Keratinocyte (primary cell): Measurements from ENCODE around the gene ANO8. TPM values are rescaled to one million over a fixed set of nuclear protein-coding genes. Genes with fewer than 3 reads are reported as not detected.

Experiments used
- DNase-seq: peaks from one replicate; pipeline ENCODE4 v3.0.0-alpha.2; 2011; ENCODE audit warnings: low read depth, missing footprints, low spot score
- FAIRE-seq: peaks from 2 replicates; lab custom pipeline; 2011; peaks lifted over from hg19 to GRCh38; lab: Jason Lieb, UNC
- H2AFZ ChIP-seq: 2 replicates; pipeline ENCODE4 v1.6.0; 2012; ENCODE audit warnings: low read length, control low read depth, inconsistent platforms; ENCODE audit not compliant: control insufficient read depth
- H3K27ac ChIP-seq: 2 replicates; pipeline ENCODE4 v1.5.1; 2011; ENCODE audit warnings: low read length; ENCODE audit not compliant: control insufficient read depth, insufficient read depth
- H3K27me3 ChIP-seq: 3 replicates; pipeline ENCODE4 v1.6.0; 2011; ENCODE audit warnings: low read length; ENCODE audit not compliant: control insufficient read depth, insufficient read depth; ENCODE audit errors: extremely low read depth
- H3K36me3 ChIP-seq, 2 experiments: 2 replicates in 1 of 2; 3 replicates in 1 of 2; pipeline ENCODE4 v1.5.1; 2011; ENCODE audit warnings: low read length in 2 of 2, mild to moderate bottlenecking in 1 of 2; ENCODE audit not compliant: control insufficient read depth in 2 of 2, insufficient read depth in 2 of 2; ENCODE audit errors: extremely low read depth in 1 of 2
- H3K4me1 ChIP-seq: 3 replicates; pipeline ENCODE4 v1.5.1; 2011; ENCODE audit warnings: low read length; ENCODE audit not compliant: control insufficient read depth, insufficient read depth; ENCODE audit errors: extremely low read depth
- H3K4me2 ChIP-seq: 3 replicates; pipeline ENCODE4 v1.6.0; 2011; ENCODE audit warnings: low read depth, low read length; ENCODE audit not compliant: control insufficient read depth, insufficient read depth; ENCODE audit errors: extremely low read depth
- H3K4me3 ChIP-seq, 3 experiments: fragments of 200-600 bp in 1 of 3; sonication (generic) in 1 of 3; 2 replicates in 2 of 3; 3 replicates in 1 of 3; pipeline ENCODE4 v1.5.1; 2011 to 2016; ENCODE audit warnings: low read length in 3 of 3, mild to moderate bottlenecking in 3 of 3, control low read depth in 2 of 3, inconsistent platforms in 1 of 3, low read depth in 1 of 3, mixed read lengths in 1 of 3, mixed run types in 1 of 3, moderate library complexity in 1 of 3; ENCODE audit not compliant: control insufficient read depth in 2 of 3, insufficient read depth in 2 of 3; ENCODE audit errors: extremely low read depth in 1 of 3
- H3K79me2 ChIP-seq: 2 replicates; pipeline ENCODE4 v1.6.0; 2012; ENCODE audit warnings: low read length; ENCODE audit not compliant: control insufficient read depth, insufficient read depth
- H3K9ac ChIP-seq: 3 replicates; pipeline ENCODE4 v1.6.0; 2011; ENCODE audit warnings: low read length; ENCODE audit not compliant: control insufficient read depth, insufficient read depth; ENCODE audit errors: extremely low read depth
- H3K9me1 ChIP-seq: 3 replicates; pipeline ENCODE4 v1.6.0; 2011; ENCODE audit warnings: low read length; ENCODE audit not compliant: control insufficient read depth, insufficient read depth; ENCODE audit errors: extremely low read depth
- H3K9me3 ChIP-seq: 2 replicates; pipeline ENCODE4 v1.5.1; 2012; ENCODE audit warnings: low read depth, low read length; ENCODE audit not compliant: control insufficient read depth
- H4K20me1 ChIP-seq: 3 replicates; pipeline ENCODE4 v1.6.0; 2011; ENCODE audit warnings: low read length; ENCODE audit not compliant: control insufficient read depth, insufficient read depth; ENCODE audit errors: extremely low read depth
- CTCF ChIP-seq, 3 experiments: IDR thresholded peaks in 1 of 3; conservative IDR thresholded peaks in 1 of 3; optimal IDR thresholded peaks in 1 of 3; 2 replicates in 2 of 3; 3 replicates in 1 of 3; pipeline versions ENCODE3 to v1.5.1; 2011; ENCODE audit warnings: low read length in 3 of 3, mild to moderate bottlenecking in 3 of 3, moderate library complexity in 2 of 3, control low read depth in 1 of 3, inconsistent platforms in 1 of 3; ENCODE audit not compliant: insufficient read depth in 2 of 3; ENCODE audit errors: extremely low read depth in 1 of 3
- EZH2 ChIP-seq: IDR thresholded peaks from one replicate; pipeline ENCODE4 v1.6.1; 2012; ENCODE audit warnings: inconsistent platforms, mild to moderate bottlenecking, low read length, moderate library complexity
- dilution Hi-C: fragments of 300-500 bp; cut with MboI; formaldehyde crosslinking; loops from one replicate; pipeline ENCODE4 v1.7.0; 2020; ENCODE audit warnings: low sequenced_read_pairs; ENCODE audit not compliant: extremely low pct_ligation_motif_present
- polyA plus RNA-seq, 5 experiments: library from polyadenylated mRNA; depleted of rRNA in 3 of 5; stranded (reverse) in 3 of 5; stranded (forward) in 1 of 5; unstranded in 1 of 5; fragments of >200 nt; gene quantifications; 1 replicate in 1 of 5; 2 replicates in 3 of 5; 3 replicates in 1 of 5; pipeline versions ENCODE4 v1.2.1 to v1.2.3, GENCODE V29; 2011 to 2012; ENCODE audit warnings: missing spikeins in 2 of 5, low read depth in 1 of 5, low replicate concordance in 1 of 5

ANO8 gene
- polyA plus RNA-seq, 1 donor (not counting 4 experiments of a cell fraction or from before 2014, with no cell fraction given): 1.6 TPM

GRCh38 chr19:17327068-17327653 is 7.5 kb downstream of the ANO8 start:
- H3K9me3 ChIP-seq: no peaks in the 10 kb centered on the region
- peaks cover 5 to 7% of the 10 kb centered on the region in 2 experiments for H3K36me3 ChIP-seq
- DNase-seq (no peak), FAIRE-seq (no peak)
- peaks cover 25% of the 10 kb centered on the region for H3K27me3 ChIP-seq
- TF ChIP-seq CTCF (optimal IDR thresholded peaks at IDR 0.05 in 1 of 3, IDR thresholded peaks at IDR 0.05 in 1 of 3, conservative IDR thresholded peaks at IDR 0.05 in 1 of 3; ENCODE audit: extremely low read depth in 1 of 3, insufficient read depth in 2 of 3, low read length in 3 of 3) (no peak), EZH2 (no peak)
- H3K27ac ChIP-seq: no peak overlapping the region
- no peak overlapping the region for H2AFZ ChIP-seq
- no peaks in the 10 kb centered on the region for H4K20me1 ChIP-seq
- no peaks in the 10 kb centered on the region for H3K9me1 ChIP-seq
- H3K79me2 ChIP-seq: no peaks in the 10 kb centered on the region
- peaks cover 13% of the 10 kb centered on the region for H3K4me1 ChIP-seq
- H3K9ac ChIP-seq: no peak overlapping the region
- H3K4me3 ChIP-seq: no peak overlapping the region
- dilution Hi-C loops: no loop called here
- peak overlapping the region; percentile 74 for H3K4me2 ChIP-seq

GRCh38 chr19:17326595-17326966 is 8.1 kb downstream of the ANO8 start:
- Histone ChIP-seq H3K4me3 (no peak overlapping the region), H3K4me1 (peaks cover 13% of the 10 kb centered on the region), H3K79me2 (no peaks in the 10 kb centered on the region), H3K36me3 (peaks cover 8 to 9% of the 10 kb centered on the region in 2 experiments), H3K9me1 (no peaks in the 10 kb centered on the region), H3K9ac (no peak overlapping the region), H3K9me3 (no peaks in the 10 kb centered on the region), H4K20me1 (no peaks in the 10 kb centered on the region), H2AFZ (no peak overlapping the region), H3K27me3 (peaks cover 25% of the 10 kb centered on the region), H3K4me2 (peak overlapping the region; percentile 10), H3K27ac (no peak overlapping the region)
- DNase-seq: no peak
- no peak for FAIRE-seq
- TF ChIP-seq EZH2: no peak
- TF ChIP-seq CTCF (optimal IDR thresholded peaks at IDR 0.05 in 1 of 3, IDR thresholded peaks at IDR 0.05 in 1 of 3, conservative IDR thresholded peaks at IDR 0.05 in 1 of 3; ENCODE audit: extremely low read depth in 1 of 3, insufficient read depth in 2 of 3, low read length in 3 of 3): no peak
- dilution Hi-C loops: no loop called here
